Adrenal gland (tissue), 5 donors: Measurements from ENCODE around the gene ZNF511.

Experiments
- CTCF ChIP-seq, 6 experiments: fragments of 450-650 bp in 4 of 6; fragments of 200-600 bp in 2 of 6; sonication (generic) in 1 of 6; IDR thresholded peaks; 1 replicate in 5 of 6; 2 replicates in 1 of 6; pipeline versions ENCODE4 v1.5.1 to v1.8.0; 2016 to 2021; ENCODE audit warnings: antibody characterized with exemption in 6 of 6, mild to moderate bottlenecking in 2 of 6, moderate library complexity in 1 of 6
- POLR2A ChIP-seq, 2 donors: fragments of 450-650 bp; IDR thresholded peaks; one replicate each; pipeline ENCODE4 v1.6.1; 2017; ENCODE audit warnings: antibody characterized with exemption in 2 of 2, mild to moderate bottlenecking in 2 of 2, moderate library complexity in 1 of 2
- donor health status: DM: no; HTN: no; CAD: no.

GRCh38 chr10:133342942-133343341 is 34.2 kb downstream of the ZNF511 start:
- TF ChIP-seq CTCF (IDR thresholded peaks at IDR 0.05) (no peak), POLR2A (IDR thresholded peaks at IDR 0.05) (no peak)
